HG03354 (cell line): ENCODE results near the gene JAM2.
"Not testable (repeated sequence)": the region's sequence is repeated elsewhere in the genome, so short reads cannot be mapped to it uniquely, and the experiment has no call there.

ENCODE experiments used
- ATAC-seq: cut with Tn5 transposase; IDR thresholded peaks from one replicate; pipeline ENCODE4 v1.9.1; 2021; ENCODE audit warnings: mild to moderate bottlenecking; ENCODE audit not compliant: unreplicated experiment, poor library complexity, severe bottlenecking

Gene JAM2

GRCh38 chr21:25638660-25639550 is at the start of gene JAM2:
JAM2 (plus strand) TSS chr21:25639258; CDS start chr21:25639822, 564 bp downstream.
- peak; percentile 49 for ATAC-seq

DNA sequence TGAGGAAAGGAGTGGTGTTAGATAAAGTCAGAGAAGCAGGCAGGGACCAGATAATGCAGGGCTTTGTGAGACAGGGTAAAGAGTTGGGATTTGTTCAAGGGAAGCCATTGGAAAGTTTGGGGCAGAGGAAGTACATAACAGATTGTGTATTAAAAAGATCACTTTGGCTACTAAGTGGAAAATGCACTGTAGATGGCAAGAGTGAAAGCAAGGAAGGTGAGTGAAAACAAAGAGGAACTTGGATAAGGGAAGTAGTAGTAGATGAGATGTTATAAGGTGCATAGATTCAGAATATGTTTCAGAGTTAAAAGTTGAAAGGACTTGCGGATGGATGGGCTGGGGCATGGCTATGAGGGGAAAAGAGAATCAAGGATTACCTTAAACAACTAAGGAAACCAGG is 49.2 kb upstream of the JAM2 start:
- ATAC-seq = no peak

DNA sequence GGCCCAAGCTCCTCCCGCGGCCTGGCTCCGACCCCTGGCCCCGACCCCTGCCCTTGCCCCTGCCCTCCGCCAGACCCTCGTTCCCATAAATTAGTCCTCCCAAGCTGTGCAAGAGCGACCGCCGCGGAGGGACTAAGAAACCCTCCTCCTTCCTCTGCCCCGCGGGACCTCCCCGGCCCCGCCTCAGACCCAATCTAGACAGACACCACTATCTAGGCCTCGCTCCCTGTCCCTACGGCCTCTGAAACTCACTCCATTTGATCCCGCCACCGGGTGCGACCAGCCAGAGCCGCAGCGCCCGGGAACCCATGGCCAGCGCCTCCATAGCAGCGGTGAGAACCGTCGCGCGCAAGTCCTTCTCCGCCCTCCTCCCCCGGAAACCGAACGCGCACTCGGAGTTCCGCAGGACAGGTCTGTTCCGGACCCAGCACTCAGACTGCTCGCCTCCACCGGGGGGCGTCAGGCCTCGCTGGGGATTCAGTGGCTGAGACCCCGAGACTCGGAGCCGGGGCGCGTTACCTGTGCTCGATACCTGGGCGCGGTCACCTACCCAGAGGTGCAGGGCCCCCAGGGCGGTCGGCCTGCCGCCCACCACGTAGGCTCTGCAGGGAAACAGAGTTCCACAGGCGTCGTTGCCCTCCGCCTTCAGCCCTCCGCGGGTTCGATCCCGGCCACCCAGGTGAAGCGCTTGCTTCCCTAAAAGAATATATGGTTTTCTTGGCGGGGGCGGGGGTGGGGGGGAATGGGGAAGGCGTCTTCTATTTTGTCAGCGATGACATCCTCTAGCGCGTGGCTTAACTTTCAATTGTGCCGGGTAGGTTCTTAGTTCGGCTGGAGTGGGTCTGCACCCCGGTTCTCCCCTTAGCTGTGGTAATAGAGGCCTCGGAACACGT is 31.7 kb upstream of the JAM2 start, which contains the start of gene MRPL39:
TSS of gene MRPL39 (minus strand) at position 331 of the 893 bp plus-strand sequence. CDS start at position 325, 6 bp downstream.
- peak; percentile 95 for ATAC-seq

DNA sequence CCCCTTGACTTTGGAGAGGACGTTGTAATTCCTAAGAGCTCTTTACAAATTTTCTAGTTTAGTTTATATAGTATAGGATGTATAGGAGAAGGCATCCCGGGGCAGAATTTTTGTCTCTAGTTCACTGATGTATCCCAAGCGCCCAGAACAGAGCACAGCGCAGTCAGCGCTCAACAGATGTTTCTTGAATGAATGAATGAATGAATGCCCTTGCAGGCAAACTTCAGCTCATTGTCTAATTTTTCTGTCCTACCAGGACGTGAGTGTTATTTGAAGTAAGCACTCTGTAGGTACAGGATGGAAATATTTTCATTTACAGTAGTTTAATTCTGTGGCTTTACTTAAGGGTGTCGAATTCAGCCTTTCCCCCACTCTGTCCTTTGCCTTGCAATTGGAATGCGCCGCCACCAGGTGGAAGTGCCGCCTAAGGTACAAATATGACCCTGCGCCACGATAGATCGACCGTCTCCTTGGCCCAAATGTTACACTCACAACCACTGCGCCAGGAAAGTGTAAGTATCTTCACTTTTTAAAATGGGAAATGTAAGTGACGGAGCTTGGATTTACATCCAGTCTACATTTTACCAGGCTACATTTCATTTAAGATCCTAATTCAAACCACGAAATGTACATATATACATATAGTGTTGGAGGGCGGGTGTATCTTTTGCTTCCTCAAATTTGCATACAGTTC is 30.9 kb upstream of the JAM2 start:
- peak; percentile 81 for ATAC-seq

- ATAC-seq = no peak
Observed at GRCh38 chr21:25614441-25614840, 24.6 kb upstream of the JAM2 start.

DNA sequence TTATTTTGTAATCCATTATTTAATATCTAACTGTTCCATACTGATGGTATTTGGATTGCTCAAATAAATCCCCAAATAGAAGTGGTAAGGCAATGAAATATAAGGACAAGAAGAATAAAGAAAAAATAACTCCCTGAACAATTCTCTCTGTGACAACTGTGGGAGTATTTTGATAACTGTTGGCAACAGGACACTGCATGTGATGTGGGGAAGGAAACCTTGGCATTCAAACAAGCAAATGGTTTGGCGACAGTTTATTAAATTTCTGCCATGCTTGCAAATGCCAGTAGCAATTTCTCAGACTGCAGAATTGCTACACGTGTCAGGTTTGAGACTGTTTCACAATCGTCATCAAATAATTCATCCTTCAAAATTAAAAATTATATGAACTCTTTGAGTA is 23.2 kb upstream of the JAM2 start:
- no peak for ATAC-seq

- ATAC-seq = no peak
Observed at GRCh38 chr21:25619198-25619597, 19.9 kb upstream of the JAM2 start.

DNA sequence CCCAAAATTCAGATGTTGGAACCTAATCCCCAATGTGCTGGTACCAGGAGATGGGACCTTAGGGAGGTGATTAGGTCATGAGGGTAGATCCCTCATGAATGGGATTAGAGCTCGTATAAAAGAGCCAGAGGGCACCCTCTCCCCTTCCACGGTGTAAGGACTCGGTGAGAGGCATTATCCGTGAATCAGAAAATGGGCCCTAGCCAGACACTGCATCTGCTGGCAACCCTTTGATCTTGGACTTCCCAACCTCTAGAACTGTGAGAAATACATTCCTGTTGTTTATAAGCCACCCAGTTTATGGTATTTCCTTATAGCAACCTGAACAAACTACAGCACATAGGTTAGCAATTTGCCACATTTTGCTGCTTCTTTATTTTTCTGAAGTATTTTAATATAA is 14.5 kb upstream of the JAM2 start:
- no peak for ATAC-seq

DNA sequence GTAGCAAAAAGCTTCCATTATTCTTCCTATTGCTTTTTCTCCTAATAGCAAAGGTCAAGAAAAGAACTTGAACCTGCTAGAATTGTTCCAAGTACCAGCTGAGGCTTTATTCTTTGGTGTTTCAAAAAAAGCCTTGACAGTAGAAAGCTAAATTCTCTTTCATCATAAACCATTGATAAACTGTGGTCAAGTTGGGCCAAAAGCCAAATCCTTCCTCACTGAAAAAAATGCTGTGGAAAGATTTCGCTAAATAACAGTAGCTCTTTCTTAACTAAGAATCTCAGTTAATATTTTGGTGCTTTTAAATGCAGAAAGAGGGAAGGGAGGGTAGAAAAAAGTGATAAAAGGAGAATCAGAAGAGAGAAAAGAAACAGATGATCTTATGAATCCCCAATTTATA is 14.0 kb upstream of the JAM2 start:
- ATAC-seq = no peak

- not testable (repeated sequence) for ATAC-seq
Observed at GRCh38 chr21:25625776-25626555, 13.1 kb upstream of the JAM2 start.

DNA sequence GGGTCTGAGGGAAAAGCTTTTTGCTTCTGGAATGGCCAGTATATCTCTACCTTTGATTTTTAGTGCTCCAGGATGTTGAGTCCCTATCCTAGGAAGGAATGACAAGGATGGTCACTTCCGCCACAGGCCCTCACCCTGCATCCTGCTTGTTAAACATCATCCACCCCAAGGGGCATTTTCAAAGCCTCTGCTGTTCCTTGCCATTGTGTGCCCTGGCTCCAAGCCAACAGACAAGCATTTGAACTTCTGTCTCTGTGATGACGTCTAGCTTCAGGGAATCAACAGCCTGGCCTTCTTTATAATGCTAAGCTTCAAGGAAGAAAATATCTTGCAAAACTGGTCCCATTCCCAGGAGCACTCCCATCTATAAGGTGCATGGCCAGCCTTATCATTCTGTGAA is 12.3 kb upstream of the JAM2 start:
- no peak for ATAC-seq

DNA sequence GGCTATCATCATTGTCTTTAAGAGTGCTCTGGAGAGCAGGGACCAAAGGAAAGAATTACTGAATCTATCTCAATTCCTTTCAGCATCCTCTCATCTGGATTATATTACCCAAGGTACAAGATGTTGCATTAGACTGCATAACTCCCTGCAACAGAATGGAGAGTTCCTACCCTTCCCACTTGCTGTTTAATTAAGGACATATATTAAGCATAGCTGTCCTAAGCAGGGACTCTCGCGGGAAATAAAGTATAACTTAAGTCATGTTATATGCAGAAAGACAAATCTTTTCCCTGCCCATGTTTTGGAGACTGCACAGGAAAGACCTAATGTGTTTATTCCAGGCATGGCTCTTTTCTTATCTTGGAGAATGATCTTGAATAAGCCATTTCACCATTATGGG is 6.8 kb upstream of the JAM2 start:
- ATAC-seq = no peak

DNA sequence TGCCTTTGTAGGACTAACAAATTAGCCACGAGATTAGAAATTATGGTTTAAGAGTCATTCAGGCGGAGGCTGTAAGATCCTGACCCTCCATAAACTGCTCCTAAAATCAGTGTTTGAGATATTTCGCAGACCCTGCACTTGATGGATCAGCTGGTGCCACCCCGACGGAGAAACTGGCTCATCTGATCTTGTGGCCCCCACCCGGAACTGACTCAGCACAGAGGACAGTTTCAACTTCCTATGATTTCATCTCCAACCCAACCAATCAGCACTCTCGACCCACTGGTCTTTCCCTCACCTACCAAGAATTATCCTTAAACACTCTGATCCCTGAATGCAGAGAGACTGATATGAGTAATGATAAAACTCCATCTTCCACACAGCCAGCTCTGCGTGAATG is 3.7 kb upstream of the JAM2 start:
- no peak for ATAC-seq

DNA sequence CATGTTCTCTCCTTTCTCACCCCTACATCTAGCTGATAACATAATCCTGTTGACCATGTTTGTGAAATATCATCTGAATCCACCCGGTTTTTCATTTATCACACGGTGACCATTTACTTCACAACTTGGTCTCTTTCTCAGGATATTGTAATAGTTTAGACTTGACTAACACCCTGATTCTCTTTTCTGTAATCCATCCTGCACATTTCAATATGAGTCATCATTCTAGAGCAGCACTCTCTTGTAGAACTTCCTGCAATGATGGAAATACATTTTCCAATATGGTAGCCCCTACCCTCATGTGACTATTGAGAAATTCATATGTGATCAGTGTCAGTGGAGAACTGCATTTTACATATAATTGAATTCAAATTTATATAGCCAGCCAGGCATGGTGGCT is 2.3 kb upstream of the JAM2 start:
- ATAC-seq = no peak

GRCh38 chr21:25637851-25638659 is 1.0 kb upstream of the JAM2 start:
- ATAC-seq = no peak

DNA sequence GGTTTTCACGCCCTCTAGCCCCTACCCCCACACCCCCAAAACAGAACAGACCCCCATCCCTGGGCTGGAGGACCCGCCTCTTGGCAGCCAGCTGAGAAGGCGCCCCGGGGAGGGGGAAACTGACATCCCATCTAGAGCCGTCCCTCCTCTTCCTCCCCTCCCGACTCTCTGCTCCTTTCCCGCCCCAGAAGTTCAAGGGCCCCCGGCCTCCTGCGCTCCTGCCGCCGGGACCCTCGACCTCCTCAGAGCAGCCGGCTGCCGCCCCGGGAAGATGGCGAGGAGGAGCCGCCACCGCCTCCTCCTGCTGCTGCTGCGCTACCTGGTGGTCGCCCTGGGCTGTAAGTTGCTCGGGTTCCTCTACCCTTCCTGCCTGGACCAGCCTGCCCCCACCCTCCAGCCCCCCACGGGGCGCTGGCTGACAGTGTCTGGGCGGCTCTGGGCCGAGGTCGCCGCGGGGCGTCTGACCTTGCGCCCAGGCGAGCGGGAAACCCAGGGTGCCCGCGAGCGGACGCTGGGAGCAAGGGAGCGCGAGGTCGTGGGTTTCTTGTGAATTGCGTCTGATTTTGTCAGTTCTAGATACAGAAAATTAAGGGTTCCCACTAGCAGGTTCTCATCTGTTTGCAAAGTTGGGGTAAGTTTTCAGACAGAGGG is 618 bp downstream of the JAM2 start:
- ATAC-seq = peak; percentile 79

DNA sequence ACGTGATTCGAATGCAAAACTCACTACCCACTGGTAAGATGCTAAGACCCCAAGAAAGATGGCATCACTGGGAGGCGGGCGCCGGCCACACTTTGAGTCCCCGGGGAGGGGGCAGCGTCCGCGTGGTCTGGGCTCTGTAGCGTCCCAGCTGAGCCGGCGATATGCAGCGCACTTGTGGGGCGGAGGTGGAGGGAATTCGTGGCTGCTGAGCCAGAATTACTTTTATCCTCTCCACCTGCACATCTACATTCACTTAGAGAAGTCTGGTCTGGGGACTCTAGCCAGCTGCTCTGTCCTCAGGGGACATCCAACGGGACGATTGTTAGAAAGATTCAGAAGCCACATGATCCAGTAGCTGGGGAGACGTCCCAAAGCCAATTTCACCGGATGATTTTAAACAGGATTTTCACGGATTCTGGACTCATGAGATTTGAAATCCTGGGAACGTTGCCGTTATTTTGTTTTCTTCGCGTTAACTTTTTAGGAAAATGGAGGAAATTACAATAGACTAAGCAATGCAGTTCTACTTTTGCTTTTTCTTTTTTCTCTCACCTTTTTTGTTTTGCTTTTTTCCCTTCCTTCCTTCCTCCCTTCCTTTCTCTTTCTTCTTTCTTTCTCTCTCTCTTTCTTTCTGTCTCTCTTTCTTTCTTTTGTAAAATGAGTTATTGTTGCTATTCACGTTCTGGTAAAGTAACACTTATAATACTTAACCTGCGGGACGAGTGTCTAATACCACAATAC is 1.3 kb downstream of the JAM2 start:
- peak; percentile 31 for ATAC-seq
